HL-60 (cell line): ENCODE data around the gene NOTO.

ENCODE experiments used
- DNase-seq, 2 experiments: peaks; one replicate each; pipeline ENCODE4 v3.0.0-alpha.2; 2010 to 2020; ENCODE audit warnings: low read depth in 1 of 2, low spot score in 1 of 2
- H3K27ac ChIP-seq: fragments of 250-450 bp; sonication (Bioruptor Pico); replicated peaks from 2 replicates; pipeline ENCODE4 v1.5.1; 2020; ENCODE audit warnings: mild to moderate bottlenecking, moderate library complexity
- H3K27me3 ChIP-seq: fragments of 250-450 bp; sonication (Bioruptor Pico); 2 replicates; pipeline ENCODE4 v1.5.1; 2021; ENCODE audit warnings: mild to moderate bottlenecking, moderate library complexity; ENCODE audit not compliant: insufficient read depth, poor library complexity, severe bottlenecking
- H3K4me3 ChIP-seq: replicated peaks from 2 replicates; pipeline ENCODE4 v1.5.1; 2011; ENCODE audit warnings: mild to moderate bottlenecking, control low read depth, low read length; ENCODE audit not compliant: insufficient read depth
- CTCF ChIP-seq: IDR thresholded peaks from one replicate; pipeline ENCODE4 v1.5.1; 2011; ENCODE audit warnings: low read length, control low read depth, inconsistent platforms; ENCODE audit not compliant: insufficient read depth
- GABPA ChIP-seq: IDR thresholded peaks from 2 replicates; pipeline ENCODE4 v1.6.1; 2012; ENCODE audit warnings: low read depth
- POLR2AphosphoS5 ChIP-seq: IDR thresholded peaks from 2 replicates; pipeline ENCODE4 v1.6.1; 2012; ENCODE audit warnings: low read depth
- SPI1 ChIP-seq: IDR thresholded peaks from 2 replicates; pipeline ENCODE4 v1.6.1; 2012; ENCODE audit warnings: low read depth, mild to moderate bottlenecking, borderline replicate concordance
- TF ChIP-seq, protein P1 (sequence below): IDR thresholded peaks from 2 replicates; pipeline ENCODE4 v1.6.1; 2012; ENCODE audit warnings: low read depth; ENCODE audit not compliant: insufficient replicate concordance

Gene NOTO

DNA sequence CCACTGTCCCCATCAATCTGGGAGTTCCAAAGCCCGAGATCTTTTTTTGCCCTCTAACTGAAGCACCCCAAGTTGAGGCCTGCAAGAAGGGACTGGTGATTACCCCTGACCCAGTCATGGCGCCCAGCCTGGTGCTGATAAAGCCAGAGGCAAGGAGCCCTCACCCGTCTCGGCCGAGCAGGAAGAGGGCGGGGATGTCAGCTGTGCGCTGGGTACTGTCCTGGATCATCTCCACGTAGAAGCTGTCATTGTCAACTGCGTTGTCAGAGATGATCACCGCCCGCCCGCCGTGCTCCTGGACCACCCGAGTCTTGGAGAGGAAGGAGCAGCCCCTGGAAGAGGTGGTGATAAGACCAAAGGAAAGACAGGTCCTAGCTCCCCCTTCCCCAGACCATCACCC lies 26.3 kb downstream of the NOTO start:
- H3K4me3 ChIP-seq, result no peak overlapping the region
- DNase-seq, result no peak
- no peak overlapping the region for H3K27ac ChIP-seq
- no peaks in the 10 kb centered on the region for H3K27me3 ChIP-seq
- no peak for TF ChIP-seq CTCF
- TF ChIP-seq, protein P1, sequence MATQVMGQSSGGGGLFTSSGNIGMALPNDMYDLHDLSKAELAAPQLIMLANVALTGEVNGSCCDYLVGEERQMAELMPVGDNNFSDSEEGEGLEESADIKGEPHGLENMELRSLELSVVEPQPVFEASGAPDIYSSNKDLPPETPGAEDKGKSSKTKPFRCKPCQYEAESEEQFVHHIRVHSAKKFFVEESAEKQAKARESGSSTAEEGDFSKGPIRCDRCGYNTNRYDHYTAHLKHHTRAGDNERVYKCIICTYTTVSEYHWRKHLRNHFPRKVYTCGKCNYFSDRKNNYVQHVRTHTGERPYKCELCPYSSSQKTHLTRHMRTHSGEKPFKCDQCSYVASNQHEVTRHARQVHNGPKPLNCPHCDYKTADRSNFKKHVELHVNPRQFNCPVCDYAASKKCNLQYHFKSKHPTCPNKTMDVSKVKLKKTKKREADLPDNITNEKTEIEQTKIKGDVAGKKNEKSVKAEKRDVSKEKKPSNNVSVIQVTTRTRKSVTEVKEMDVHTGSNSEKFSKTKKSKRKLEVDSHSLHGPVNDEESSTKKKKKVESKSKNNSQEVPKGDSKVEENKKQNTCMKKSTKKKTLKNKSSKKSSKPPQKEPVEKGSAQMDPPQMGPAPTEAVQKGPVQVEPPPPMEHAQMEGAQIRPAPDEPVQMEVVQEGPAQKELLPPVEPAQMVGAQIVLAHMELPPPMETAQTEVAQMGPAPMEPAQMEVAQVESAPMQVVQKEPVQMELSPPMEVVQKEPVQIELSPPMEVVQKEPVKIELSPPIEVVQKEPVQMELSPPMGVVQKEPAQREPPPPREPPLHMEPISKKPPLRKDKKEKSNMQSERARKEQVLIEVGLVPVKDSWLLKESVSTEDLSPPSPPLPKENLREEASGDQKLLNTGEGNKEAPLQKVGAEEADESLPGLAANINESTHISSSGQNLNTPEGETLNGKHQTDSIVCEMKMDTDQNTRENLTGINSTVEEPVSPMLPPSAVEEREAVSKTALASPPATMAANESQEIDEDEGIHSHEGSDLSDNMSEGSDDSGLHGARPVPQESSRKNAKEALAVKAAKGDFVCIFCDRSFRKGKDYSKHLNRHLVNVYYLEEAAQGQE, result no peak
- TF ChIP-seq POLR2AphosphoS5, result no peak
- no peak for TF ChIP-seq SPI1
- TF ChIP-seq GABPA, result no peak

GRCh38 chr2:73232403-73233153 lies 30.2 kb downstream of the NOTO start:
- H3K27ac ChIP-seq, result peak overlapping the region; percentile 52
- TF ChIP-seq GABPA, result no peak
- TF ChIP-seq POLR2AphosphoS5, result no peak
- no peak for TF ChIP-seq SPI1
- TF ChIP-seq, protein P1, result no peak
- no peak for TF ChIP-seq CTCF

GRCh38 chr2:73233154-73233931 lies 31.0 kb downstream of the NOTO start, which contains the start of gene PRADC1:
Gene PRADC1, minus strand, starts transcription at chr2:73233239. Its CDS starts 79 bp downstream, at chr2:73233160.
- DNase-seq, result peak; percentile 98 to 100
- Histone ChIP-seq H3K27me3 (no peaks in the 10 kb centered on the region), H3K27ac (peak within 1 kb of the TSS; percentile 93), H3K4me3 (peak within 1 kb of the TSS; percentile 73)
- TF ChIP-seq GABPA (no peak), POLR2AphosphoS5 (peak; percentile 45; the same call in 1 of the 2 replicates)

More at GRCh38 chr2:73232403-73233153, 30.2 kb downstream of the NOTO start:
- DNase-seq, result peak; percentile 29 to 38
- no peaks in the 10 kb centered on the region for H3K27me3 ChIP-seq
- H3K4me3 ChIP-seq, result peak overlapping the region; percentile 65
